ENCODE data around the gene IRF2BP1.

DNA sequence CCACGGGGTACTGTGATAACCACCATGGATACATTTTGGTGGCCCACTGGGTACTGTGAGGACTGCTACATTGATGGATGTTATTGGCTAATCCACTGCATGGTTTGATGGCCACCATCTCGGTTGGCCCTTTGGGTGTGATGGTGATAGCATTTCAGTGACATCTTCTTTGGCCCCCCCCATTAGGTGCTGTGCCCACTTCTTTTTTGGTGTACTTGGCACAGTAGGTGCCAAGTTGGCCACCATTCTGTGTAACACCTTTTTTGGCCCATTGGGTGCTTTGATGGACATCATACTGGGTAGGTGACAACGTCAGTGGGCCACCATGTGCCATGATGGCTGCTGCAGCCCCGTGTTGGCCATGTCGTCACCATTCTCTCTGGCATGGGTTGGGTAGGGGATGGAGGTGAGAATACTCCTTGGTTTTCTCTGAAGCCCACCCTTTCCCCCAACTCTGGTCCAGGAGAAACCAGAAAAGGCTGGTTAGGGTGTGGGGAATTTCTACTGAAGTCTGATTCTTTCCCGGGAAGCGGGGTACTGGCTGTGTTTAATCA lies 12.6 kb downstream of the IRF2BP1 start:
- TF ChIP-seq, protein P1, sequence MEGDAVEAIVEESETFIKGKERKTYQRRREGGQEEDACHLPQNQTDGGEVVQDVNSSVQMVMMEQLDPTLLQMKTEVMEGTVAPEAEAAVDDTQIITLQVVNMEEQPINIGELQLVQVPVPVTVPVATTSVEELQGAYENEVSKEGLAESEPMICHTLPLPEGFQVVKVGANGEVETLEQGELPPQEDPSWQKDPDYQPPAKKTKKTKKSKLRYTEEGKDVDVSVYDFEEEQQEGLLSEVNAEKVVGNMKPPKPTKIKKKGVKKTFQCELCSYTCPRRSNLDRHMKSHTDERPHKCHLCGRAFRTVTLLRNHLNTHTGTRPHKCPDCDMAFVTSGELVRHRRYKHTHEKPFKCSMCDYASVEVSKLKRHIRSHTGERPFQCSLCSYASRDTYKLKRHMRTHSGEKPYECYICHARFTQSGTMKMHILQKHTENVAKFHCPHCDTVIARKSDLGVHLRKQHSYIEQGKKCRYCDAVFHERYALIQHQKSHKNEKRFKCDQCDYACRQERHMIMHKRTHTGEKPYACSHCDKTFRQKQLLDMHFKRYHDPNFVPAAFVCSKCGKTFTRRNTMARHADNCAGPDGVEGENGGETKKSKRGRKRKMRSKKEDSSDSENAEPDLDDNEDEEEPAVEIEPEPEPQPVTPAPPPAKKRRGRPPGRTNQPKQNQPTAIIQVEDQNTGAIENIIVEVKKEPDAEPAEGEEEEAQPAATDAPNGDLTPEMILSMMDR (tag by site-specific recombination; IDR thresholded peaks at IDR 0.05): no peak
- TF ChIP-seq BCL11A (tag by site-specific recombination; IDR thresholded peaks at IDR 0.05; ENCODE audit: low read depth) (no peak), BCL11B (tag by site-specific recombination; IDR thresholded peaks at IDR 0.05; ENCODE audit: low read depth) (no peak), RBAK (tag by site-specific recombination; IDR thresholded peaks at IDR 0.05) (no peak), KLF10 (tag by site-specific recombination; IDR thresholded peaks at IDR 0.05) (no peak), OVOL3 (tag by site-specific recombination; IDR thresholded peaks at IDR 0.05) (no peak), ZNF114 (tag by site-specific recombination; IDR thresholded peaks at IDR 0.05) (no peak), TCF7L2 (IDR thresholded peaks at IDR 0.05; ENCODE audit: borderline replicate concordance, low read depth, low read length) (no peak), KLF9 (tag by site-specific recombination; IDR thresholded peaks at IDR 0.05; ENCODE audit: low read depth) (no peak)
- TF ChIP-seq, protein P2, sequence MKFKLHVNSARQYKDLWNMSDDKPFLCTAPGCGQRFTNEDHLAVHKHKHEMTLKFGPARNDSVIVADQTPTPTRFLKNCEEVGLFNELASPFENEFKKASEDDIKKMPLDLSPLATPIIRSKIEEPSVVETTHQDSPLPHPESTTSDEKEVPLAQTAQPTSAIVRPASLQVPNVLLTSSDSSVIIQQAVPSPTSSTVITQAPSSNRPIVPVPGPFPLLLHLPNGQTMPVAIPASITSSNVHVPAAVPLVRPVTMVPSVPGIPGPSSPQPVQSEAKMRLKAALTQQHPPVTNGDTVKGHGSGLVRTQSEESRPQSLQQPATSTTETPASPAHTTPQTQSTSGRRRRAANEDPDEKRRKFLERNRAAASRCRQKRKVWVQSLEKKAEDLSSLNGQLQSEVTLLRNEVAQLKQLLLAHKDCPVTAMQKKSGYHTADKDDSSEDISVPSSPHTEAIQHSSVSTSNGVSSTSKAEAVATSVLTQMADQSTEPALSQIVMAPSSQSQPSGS (tag by site-specific recombination; IDR thresholded peaks at IDR 0.05; ENCODE audit: low read depth): no peak
- TF ChIP-seq, protein P3, sequence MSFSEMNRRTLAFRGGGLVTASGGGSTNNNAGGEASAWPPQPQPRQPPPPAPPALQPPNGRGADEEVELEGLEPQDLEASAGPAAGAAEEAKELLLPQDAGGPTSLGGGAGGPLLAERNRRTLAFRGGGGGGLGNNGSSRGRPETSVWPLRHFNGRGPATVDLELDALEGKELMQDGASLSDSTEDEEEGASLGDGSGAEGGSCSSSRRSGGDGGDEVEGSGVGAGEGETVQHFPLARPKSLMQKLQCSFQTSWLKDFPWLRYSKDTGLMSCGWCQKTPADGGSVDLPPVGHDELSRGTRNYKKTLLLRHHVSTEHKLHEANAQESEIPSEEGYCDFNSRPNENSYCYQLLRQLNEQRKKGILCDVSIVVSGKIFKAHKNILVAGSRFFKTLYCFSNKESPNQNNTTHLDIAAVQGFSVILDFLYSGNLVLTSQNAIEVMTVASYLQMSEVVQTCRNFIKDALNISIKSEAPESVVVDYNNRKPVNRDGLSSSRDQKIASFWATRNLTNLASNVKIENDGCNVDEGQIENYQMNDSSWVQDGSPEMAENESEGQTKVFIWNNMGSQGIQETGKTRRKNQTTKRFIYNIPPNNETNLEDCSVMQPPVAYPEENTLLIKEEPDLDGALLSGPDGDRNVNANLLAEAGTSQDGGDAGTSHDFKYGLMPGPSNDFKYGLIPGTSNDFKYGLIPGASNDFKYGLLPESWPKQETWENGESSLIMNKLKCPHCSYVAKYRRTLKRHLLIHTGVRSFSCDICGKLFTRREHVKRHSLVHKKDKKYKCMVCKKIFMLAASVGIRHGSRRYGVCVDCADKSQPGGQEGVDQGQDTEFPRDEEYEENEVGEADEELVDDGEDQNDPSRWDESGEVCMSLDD (tag by site-specific recombination; IDR thresholded peaks at IDR 0.05): no peak
- TF ChIP-seq, protein P4, sequence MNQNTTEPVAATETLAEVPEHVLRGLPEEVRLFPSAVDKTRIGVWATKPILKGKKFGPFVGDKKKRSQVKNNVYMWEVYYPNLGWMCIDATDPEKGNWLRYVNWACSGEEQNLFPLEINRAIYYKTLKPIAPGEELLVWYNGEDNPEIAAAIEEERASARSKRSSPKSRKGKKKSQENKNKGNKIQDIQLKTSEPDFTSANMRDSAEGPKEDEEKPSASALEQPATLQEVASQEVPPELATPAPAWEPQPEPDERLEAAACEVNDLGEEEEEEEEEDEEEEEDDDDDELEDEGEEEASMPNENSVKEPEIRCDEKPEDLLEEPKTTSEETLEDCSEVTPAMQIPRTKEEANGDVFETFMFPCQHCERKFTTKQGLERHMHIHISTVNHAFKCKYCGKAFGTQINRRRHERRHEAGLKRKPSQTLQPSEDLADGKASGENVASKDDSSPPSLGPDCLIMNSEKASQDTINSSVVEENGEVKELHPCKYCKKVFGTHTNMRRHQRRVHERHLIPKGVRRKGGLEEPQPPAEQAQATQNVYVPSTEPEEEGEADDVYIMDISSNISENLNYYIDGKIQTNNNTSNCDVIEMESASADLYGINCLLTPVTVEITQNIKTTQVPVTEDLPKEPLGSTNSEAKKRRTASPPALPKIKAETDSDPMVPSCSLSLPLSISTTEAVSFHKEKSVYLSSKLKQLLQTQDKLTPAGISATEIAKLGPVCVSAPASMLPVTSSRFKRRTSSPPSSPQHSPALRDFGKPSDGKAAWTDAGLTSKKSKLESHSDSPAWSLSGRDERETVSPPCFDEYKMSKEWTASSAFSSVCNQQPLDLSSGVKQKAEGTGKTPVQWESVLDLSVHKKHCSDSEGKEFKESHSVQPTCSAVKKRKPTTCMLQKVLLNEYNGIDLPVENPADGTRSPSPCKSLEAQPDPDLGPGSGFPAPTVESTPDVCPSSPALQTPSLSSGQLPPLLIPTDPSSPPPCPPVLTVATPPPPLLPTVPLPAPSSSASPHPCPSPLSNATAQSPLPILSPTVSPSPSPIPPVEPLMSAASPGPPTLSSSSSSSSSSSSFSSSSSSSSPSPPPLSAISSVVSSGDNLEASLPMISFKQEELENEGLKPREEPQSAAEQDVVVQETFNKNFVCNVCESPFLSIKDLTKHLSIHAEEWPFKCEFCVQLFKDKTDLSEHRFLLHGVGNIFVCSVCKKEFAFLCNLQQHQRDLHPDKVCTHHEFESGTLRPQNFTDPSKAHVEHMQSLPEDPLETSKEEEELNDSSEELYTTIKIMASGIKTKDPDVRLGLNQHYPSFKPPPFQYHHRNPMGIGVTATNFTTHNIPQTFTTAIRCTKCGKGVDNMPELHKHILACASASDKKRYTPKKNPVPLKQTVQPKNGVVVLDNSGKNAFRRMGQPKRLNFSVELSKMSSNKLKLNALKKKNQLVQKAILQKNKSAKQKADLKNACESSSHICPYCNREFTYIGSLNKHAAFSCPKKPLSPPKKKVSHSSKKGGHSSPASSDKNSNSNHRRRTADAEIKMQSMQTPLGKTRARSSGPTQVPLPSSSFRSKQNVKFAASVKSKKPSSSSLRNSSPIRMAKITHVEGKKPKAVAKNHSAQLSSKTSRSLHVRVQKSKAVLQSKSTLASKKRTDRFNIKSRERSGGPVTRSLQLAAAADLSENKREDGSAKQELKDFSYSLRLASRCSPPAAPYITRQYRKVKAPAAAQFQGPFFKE (tag by site-specific recombination; IDR thresholded peaks at IDR 0.05; ENCODE audit: borderline replicate concordance): no peak
- TF ChIP-seq, protein P5, sequence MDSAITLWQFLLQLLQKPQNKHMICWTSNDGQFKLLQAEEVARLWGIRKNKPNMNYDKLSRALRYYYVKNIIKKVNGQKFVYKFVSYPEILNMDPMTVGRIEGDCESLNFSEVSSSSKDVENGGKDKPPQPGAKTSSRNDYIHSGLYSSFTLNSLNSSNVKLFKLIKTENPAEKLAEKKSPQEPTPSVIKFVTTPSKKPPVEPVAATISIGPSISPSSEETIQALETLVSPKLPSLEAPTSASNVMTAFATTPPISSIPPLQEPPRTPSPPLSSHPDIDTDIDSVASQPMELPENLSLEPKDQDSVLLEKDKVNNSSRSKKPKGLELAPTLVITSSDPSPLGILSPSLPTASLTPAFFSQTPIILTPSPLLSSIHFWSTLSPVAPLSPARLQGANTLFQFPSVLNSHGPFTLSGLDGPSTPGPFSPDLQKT (IDR thresholded peaks at IDR 0.05; ENCODE audit: borderline replicate concordance, low read depth, low read length): no peak

Measured in HEK293 (cell line).